CD14-positive monocyte (primary cell): ENCODE measurements around the gene XRCC4. TPM values are rescaled to one million over a fixed set of nuclear protein-coding genes. Genes with fewer than 3 reads are reported as not detected.

Experiments used
- DNase-seq, 3 donors: peaks; one replicate each; pipeline ENCODE4 v3.0.0-alpha.2; 2011 to 2022
- H2AFZ ChIP-seq: 2 replicates; pipeline ENCODE4 v1.6.0; 2012; ENCODE audit warnings: mild to moderate bottlenecking, low read depth, low read length, inconsistent platforms; ENCODE audit not compliant: insufficient read depth, poor library complexity, severe bottlenecking
- H3K27ac ChIP-seq, 2 donors: 1 replicate in 1 of 2; 2 replicates in 1 of 2; pipeline ENCODE4 v1.5.1; 2012 to 2013; ENCODE audit warnings: low read length in 2 of 2, control low read depth in 1 of 2, inconsistent platforms in 1 of 2, low read depth in 1 of 2, mild to moderate bottlenecking in 1 of 2
- H3K27me3 ChIP-seq, 2 donors: one replicate each; pipeline versions ENCODE4 v1.6.0 to v1.6.1; 2011 to 2013; ENCODE audit warnings: low read length in 2 of 2; ENCODE audit not compliant: control insufficient read depth in 2 of 2, insufficient read depth in 2 of 2
- H3K36me3 ChIP-seq, 2 donors: replicated peaks in 1 of 2; 1 replicate in 1 of 2; 2 replicates in 1 of 2; pipeline versions ENCODE4 v1.5.1 to v1.6.1; 2012 to 2013; ENCODE audit warnings: low read length in 2 of 2, control low read depth in 1 of 2, inconsistent platforms in 1 of 2, mild to moderate bottlenecking in 1 of 2; ENCODE audit not compliant: insufficient read depth in 2 of 2, control insufficient read depth in 1 of 2
- H3K4me1 ChIP-seq, 2 donors: 1 replicate in 1 of 2; 2 replicates in 1 of 2; pipeline versions ENCODE4 v1.5.1 to v1.6.1; 2012 to 2013; ENCODE audit warnings: low read length in 2 of 2, control low read depth in 1 of 2, inconsistent platforms in 1 of 2, mild to moderate bottlenecking in 1 of 2, moderate library complexity in 1 of 2; ENCODE audit not compliant: insufficient read depth in 2 of 2, control insufficient read depth in 1 of 2
- H3K4me2 ChIP-seq: replicated peaks from 2 replicates; pipeline ENCODE3; 2012; ENCODE audit warnings: low read length, moderate library complexity, mild to moderate bottlenecking; ENCODE audit not compliant: poor library complexity, severe bottlenecking; ENCODE audit errors: extremely low read depth
- H3K4me3 ChIP-seq, 3 experiments: fragments of 200-600 bp in 1 of 3; sonication (generic) in 1 of 3; replicated peaks in 1 of 3; 1 replicate in 2 of 3; 2 replicates in 1 of 3; pipeline ENCODE4 v1.5.1; 2011 to 2013; ENCODE audit warnings: low read length in 3 of 3, mild to moderate bottlenecking in 3 of 3, control low read depth in 2 of 3, low read depth in 2 of 3, inconsistent platforms in 1 of 3, moderate library complexity in 1 of 3
- H3K79me2 ChIP-seq: 2 replicates; pipeline ENCODE4 v1.6.0; 2012; ENCODE audit warnings: mild to moderate bottlenecking, control low read depth, inconsistent platforms, low read length, moderate library complexity; ENCODE audit not compliant: insufficient read depth
- H3K9ac ChIP-seq: 2 replicates; pipeline ENCODE4 v1.6.0; 2017; ENCODE audit warnings: low read length, mild to moderate bottlenecking; ENCODE audit not compliant: insufficient read depth, poor library complexity, severe bottlenecking
- H3K9me3 ChIP-seq, 2 donors: replicated peaks in 1 of 2; 1 replicate in 1 of 2; 2 replicates in 1 of 2; pipeline versions ENCODE4 v1.5.1 to v1.6.1; 2012 to 2013; ENCODE audit warnings: low read length in 2 of 2, control low read depth in 1 of 2; ENCODE audit not compliant: control insufficient read depth in 1 of 2, insufficient read depth in 1 of 2
- H4K20me1 ChIP-seq: 2 replicates; pipeline ENCODE4 v1.6.0; 2012; ENCODE audit warnings: mild to moderate bottlenecking, low read length, control low read depth, moderate library complexity; ENCODE audit not compliant: insufficient read depth
- H3K27ac Mint-ChIP-seq, 7 donors: one replicate each; pipeline ENCODE4 v1.8.0; 2020; ENCODE audit warnings: mild to moderate bottlenecking in 7 of 7, mixed read lengths in 7 of 7, moderate library complexity in 6 of 7, inconsistent platforms in 2 of 7
- H3K27me3 Mint-ChIP-seq, 3 donors: one replicate each; pipeline ENCODE4 v1.8.0; 2021 to 2022; ENCODE audit warnings: low read depth in 3 of 3, mild to moderate bottlenecking in 3 of 3, mixed read lengths in 3 of 3, moderate library complexity in 3 of 3, inconsistent platforms in 1 of 3
- H3K36me3 Mint-ChIP-seq, 2 donors: one replicate each; pipeline ENCODE4 v1.8.0; 2020; ENCODE audit warnings: mixed read lengths in 2 of 2, inconsistent platforms in 1 of 2, mild to moderate bottlenecking in 1 of 2
- H3K4me1 Mint-ChIP-seq: one replicate; pipeline ENCODE4 v1.8.0; 2020; ENCODE audit warnings: mild to moderate bottlenecking, mixed read lengths
- H3K4me3 Mint-ChIP-seq, 2 donors: one replicate each; pipeline ENCODE4 v1.8.0; 2020; ENCODE audit warnings: mild to moderate bottlenecking in 2 of 2, mixed read lengths in 2 of 2, moderate library complexity in 1 of 2
- H3K9me3 Mint-ChIP-seq, 7 donors: one replicate each; pipeline ENCODE4 v1.8.0; 2020 to 2022; ENCODE audit warnings: mixed read lengths in 7 of 7, mild to moderate bottlenecking in 6 of 7, moderate library complexity in 6 of 7, inconsistent platforms in 2 of 7
- CTCF ChIP-seq: fragments of 200-600 bp; IDR thresholded peaks from one replicate; pipeline ENCODE4 v1.8.0; 2022; ENCODE audit warnings: antibody characterized with exemption, mild to moderate bottlenecking
- WGBS: methylation state at CpG from one replicate; pipeline ENCODE4 v1.1.5; 2013; ENCODE audit warnings: missing lambda C conversion rate; ENCODE audit not compliant: insufficient coverage; 5-methylcytosine and 5-hydroxymethylcytosine counted together
- intact Hi-C, 2 donors: fragments of 100-400 bp; cut with micrococcal nuclease; formaldehyde crosslinking; loops; one replicate each; pipeline versions ENCODE4 v1.15.0 to v1.15.1; 2023
- polyA plus RNA-seq, 3 donors: library from polyadenylated mRNA; depleted of rRNA in 1 of 3; unstranded in 2 of 3; stranded (reverse) in 1 of 3; fragments of 300-500 nt in 2 of 3; fragments of >200 nt in 1 of 3; fragmentation: Illumina TruSeq in 2 of 3; gene quantifications; 1 replicate in 2 of 3; 2 replicates in 1 of 3; pipeline ENCODE4 v1.2.3, GENCODE V29; 2012 to 2021

Gene XRCC4
- polyA plus RNA-seq, 3 donors = 4.0 to 21.8 (median 16.3) TPM

- no peaks in the 10 kb centered on the region for H3K27me3 Mint-ChIP-seq
- Histone ChIP-seq H3K27me3 (no peaks in the 10 kb centered on the region), H3K36me3 (no peaks in the 10 kb centered on the region), H2AFZ (no peak overlapping the region), H3K27ac (peak overlapping the region in 1 of 2 donors; percentile 40), H3K79me2 (no peaks in the 10 kb centered on the region), H3K9me3 (peaks cover 6 to 10% of the 10 kb centered on the region in 2 donors), H4K20me1 (no peaks in the 10 kb centered on the region), H3K4me2 (no peak overlapping the region), H3K9ac (no peak overlapping the region), H3K4me1 (peaks cover 3 to 10% of the 10 kb centered on the region in 2 donors), H3K4me3 (no peak overlapping the region)
- peaks cover 0 to 16% (median 11%) of the 10 kb centered on the region in 7 donors for H3K9me3 Mint-ChIP-seq
- H3K36me3 Mint-ChIP-seq = peaks cover 6 to 12% of the 10 kb centered on the region in 2 donors
- peaks cover 17% of the 10 kb centered on the region for H3K4me1 Mint-ChIP-seq
- no peak overlapping the region for H3K4me3 Mint-ChIP-seq
- TF ChIP-seq CTCF = no peak
- 100% methylated on average over 1 of the region's 4 CpGs for WGBS
- H3K27ac Mint-ChIP-seq = peak overlapping the region in 1 of 7 donors; percentile 66
- DNase-seq = no peak
- intact Hi-C loops = no loop called here
Measured at GRCh38 chr5:83277154-83277553, 199.8 kb downstream of the XRCC4 start.

DNA sequence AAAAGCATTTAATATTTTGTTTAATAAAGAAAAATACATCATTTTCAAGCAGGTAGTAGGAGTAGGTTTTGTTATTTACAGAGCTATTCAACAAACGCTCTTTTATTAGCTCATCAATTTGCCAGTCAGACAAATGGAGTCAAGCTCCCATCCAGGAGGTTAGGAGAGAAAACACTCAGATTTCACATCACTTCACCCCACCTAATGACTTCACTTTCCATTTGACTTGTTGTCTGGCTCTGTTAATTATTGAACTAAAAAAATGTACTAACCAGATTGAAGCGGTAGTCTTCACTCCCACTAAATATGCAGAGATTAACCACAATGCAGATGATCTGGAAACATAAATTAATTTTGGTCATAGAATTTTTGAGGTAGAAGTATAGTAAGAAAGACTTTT is 200.6 kb downstream of the XRCC4 start:
- Histone ChIP-seq H4K20me1 (no peaks in the 10 kb centered on the region), H3K4me2 (no peak overlapping the region), H3K79me2 (no peaks in the 10 kb centered on the region), H3K27me3 (no peaks in the 10 kb centered on the region), H3K4me3 (no peak overlapping the region), H3K4me1 (peaks cover 0 to 4% of the 10 kb centered on the region in 2 donors), H3K9me3 (peaks cover 6 to 10% of the 10 kb centered on the region in 2 donors), H2AFZ (no peak overlapping the region), H3K27ac (no peak overlapping the region), H3K9ac (no peak overlapping the region), H3K36me3 (no peaks in the 10 kb centered on the region)
- Mint-ChIP-seq H3K4me3 (no peak overlapping the region), H3K9me3 (peaks cover 3 to 18% (median 11%) of the 10 kb centered on the region in 7 donors), H3K27ac (no peak overlapping the region), H3K4me1 (peaks cover 10% of the 10 kb centered on the region), H3K27me3 (no peaks in the 10 kb centered on the region), H3K36me3 (peaks cover 8 to 12% of the 10 kb centered on the region in 2 donors)
- intact Hi-C loops = no loop called here
- no peak for TF ChIP-seq CTCF
- no peak for DNase-seq
- no CpG with 5 or more reads among the region's 2 CpGs for WGBS
